A549 (cell line): ENCODE results near the gene HOXD10. TPM values are rescaled to one million over a fixed set of nuclear protein-coding genes. Genes with fewer than 3 reads are reported as not detected.

Experiments used
- ATAC-seq, 2 experiments: fragments of 200-7000 bp in 1 of 2; fragments of >200 bp in 1 of 2; cut with Nextera tagmentation in 1 of 2; cut with Tn5 transposase in 1 of 2; 3 replicates each; pipeline versions ENCODE4 v1.8.0 to v1.9.1; 2018 to 2020; ENCODE audit warnings: mild to moderate bottlenecking in 1 of 2, moderate library complexity in 1 of 2
- CTCF ChIA-PET: fragments of 300-600 bp; sonication (Branson Sonifier 250); formaldehyde crosslinking; extraction: SDS; loops from one replicate; lab custom pipeline; 2021; ENCODE audit warnings: antibody characterized with exemption, inconsistent platforms; lab: Yijun Ruan, JAX
- POLR2A ChIA-PET: fragments of 350-600 bp; formaldehyde crosslinking; extraction: SDS; loops from one replicate; lab custom pipeline; 2021; ENCODE audit warnings: antibody characterized with exemption, inconsistent platforms; lab: Yijun Ruan, JAX
- DNase-seq, 2 experiments: peaks; one replicate each; pipeline versions ENCODE4 v3.0.0 to v3.0.0-alpha.2; 2011 to 2016; ENCODE audit warnings: low read depth in 1 of 2, low spot score in 1 of 2
- FAIRE-seq: peaks from 2 replicates; lab custom pipeline; 2011; peaks lifted over from hg19 to GRCh38; lab: Jason Lieb, UNC
- H3K27ac ChIP-seq, 2 experiments: fragments of >200 bp; sonication (Bioruptor Twin); formaldehyde crosslinking; 3 replicates each; pipeline ENCODE4 v1.5.1; 2016 to 2017
- H3K4me1 ChIP-seq: fragments of >200 bp; sonication (Bioruptor Twin); formaldehyde crosslinking; 3 replicates; pipeline ENCODE4 v1.6.1; 2016
- H3K4me2 ChIP-seq: fragments of >200 bp; sonication (Bioruptor Twin); formaldehyde crosslinking; 3 replicates; pipeline ENCODE4 v1.6.1; 2016
- H3K4me3 ChIP-seq: fragments of >200 bp; sonication (Bioruptor Twin); formaldehyde crosslinking; 3 replicates; pipeline ENCODE4 v1.5.1; 2016
- H3K9me3 ChIP-seq: fragments of >200 bp; sonication (Bioruptor Twin); formaldehyde crosslinking; 3 replicates; pipeline ENCODE4 v1.6.1; 2016
- CBX2 ChIP-seq: fragments of 200-600 bp; sonication (generic); IDR thresholded peaks from 2 replicates; pipeline ENCODE4 v1.6.1; 2016; ENCODE audit warnings: low read depth, mild to moderate bottlenecking, borderline replicate concordance
- CEBPB ChIP-seq, 2 experiments: fragments of >200 bp in 1 of 2; sonication (Bioruptor Twin) in 1 of 2; formaldehyde crosslinking in 1 of 2; IDR thresholded peaks; 2 replicates each; pipeline ENCODE4 v1.6.1; 2012 to 2016
- CHD4 ChIP-seq: fragments of 200-600 bp; sonication (generic); IDR thresholded peaks from 2 replicates; pipeline ENCODE4 v1.6.1; 2016; ENCODE audit warnings: antibody characterized with exemption, mild to moderate bottlenecking, borderline replicate concordance
- EHF ChIP-seq: fragments of 250-450 bp; sonication (Bioruptor Pico); IDR thresholded peaks from 2 replicates; pipeline ENCODE4 v1.5.0; 2020; ENCODE audit warnings: mild to moderate bottlenecking
- EHMT2 ChIP-seq: fragments of 200-600 bp; sonication (generic); IDR thresholded peaks from 2 replicates; pipeline ENCODE4 v1.6.1; 2016; ENCODE audit warnings: antibody characterized with exemption, low read depth, mild to moderate bottlenecking, moderate library complexity
- EP300 ChIP-seq, 2 experiments: fragments of >200 bp; sonication (Bioruptor Twin); formaldehyde crosslinking; IDR thresholded peaks; 2 replicates in 1 of 2; 3 replicates in 1 of 2; pipeline ENCODE4 v1.6.1; 2016 to 2017
- HEYL ChIP-seq: fragments of 250-450 bp; sonication (Bioruptor Pico); IDR thresholded peaks from 2 replicates; pipeline ENCODE4 v1.8.0; 2021; ENCODE audit warnings: mild to moderate bottlenecking, moderate library complexity
- HOXA7 ChIP-seq: fragments of 250-450 bp; sonication (Bioruptor Pico); IDR thresholded peaks from 2 replicates; pipeline ENCODE4 v1.5.0; 2020; ENCODE audit warnings: mild to moderate bottlenecking, moderate library complexity
- HOXB13 ChIP-seq: fragments of 250-450 bp; sonication (Bioruptor Pico); IDR thresholded peaks from 2 replicates; pipeline ENCODE4 v1.5.0; 2020; ENCODE audit warnings: low read depth, mild to moderate bottlenecking, moderate library complexity
- HOXB5 ChIP-seq: fragments of 250-450 bp; sonication (Bioruptor Pico); IDR thresholded peaks from 2 replicates; pipeline ENCODE4 v1.5.0; 2020; ENCODE audit warnings: mild to moderate bottlenecking, moderate library complexity
- JUN ChIP-seq, 2 experiments: fragments of >200 bp; sonication (Bioruptor Twin); formaldehyde crosslinking; IDR thresholded peaks; 2 replicates in 1 of 2; 3 replicates in 1 of 2; pipeline ENCODE4 v1.6.1; 2016 to 2017
- JUNB ChIP-seq: fragments of >200 bp; sonication (Bioruptor Twin); formaldehyde crosslinking; IDR thresholded peaks from 2 replicates; pipeline ENCODE4 v1.6.1; 2016
- KDM1A ChIP-seq: fragments of 200-600 bp; sonication (generic); IDR thresholded peaks from 2 replicates; pipeline ENCODE4 v1.6.1; 2016; ENCODE audit warnings: low read depth, mild to moderate bottlenecking
- MAFK ChIP-seq: fragments of 450-650 bp; IDR thresholded peaks from 2 replicates; pipeline ENCODE4 v1.6.1; 2014; ENCODE audit not compliant: partially characterized antibody
- MAZ ChIP-seq: fragments of 150-350 bp; IDR thresholded peaks from 2 replicates; pipeline ENCODE4 v1.6.1; 2014; ENCODE audit warnings: antibody characterized with exemption, low read depth, low read length, borderline replicate concordance
- NFE2L2 ChIP-seq: fragments of 150-350 bp; conservative IDR thresholded peaks from 2 replicates; pipeline ENCODE4 v1.6.1; 2014; ENCODE audit warnings: low read length
- NR3C1 ChIP-seq: fragments of >200 bp; sonication (Bioruptor Twin); formaldehyde crosslinking; IDR thresholded peaks from 3 replicates; pipeline ENCODE4 v1.6.1; 2017
- PHF8 ChIP-seq: fragments of 200-600 bp; sonication (generic); IDR thresholded peaks from 2 replicates; pipeline ENCODE4 v1.6.1; 2016; ENCODE audit warnings: low read depth, mild to moderate bottlenecking, antibody characterized with exemption, moderate library complexity, borderline replicate concordance
- POLR2A ChIP-seq: IDR thresholded peaks from 2 replicates; pipeline ENCODE4 v1.6.1; 2012; ENCODE audit warnings: mild to moderate bottlenecking, low read length
- POLR2AphosphoS2 ChIP-seq: conservative IDR thresholded peaks from 2 replicates; pipeline ENCODE4 v1.6.1; 2012; ENCODE audit warnings: low read length, improper control_type of control experiment, inconsistent platforms
- RAD21 ChIP-seq, 2 experiments: fragments of >200 bp in 1 of 2; sonication (Bioruptor Twin) in 1 of 2; formaldehyde crosslinking in 1 of 2; IDR thresholded peaks in 1 of 2; conservative IDR thresholded peaks in 1 of 2; 2 replicates in 1 of 2; 3 replicates in 1 of 2; pipeline ENCODE4 v1.6.1; 2012 to 2018; ENCODE audit warnings: inconsistent platforms in 1 of 2
- RCOR1 ChIP-seq: fragments of 150-350 bp; IDR thresholded peaks from 2 replicates; pipeline ENCODE4 v1.6.1; 2014; ENCODE audit warnings: antibody characterized with exemption, low read length, low read depth
- RNF2 ChIP-seq: fragments of 200-600 bp; sonication (generic); IDR thresholded peaks from 2 replicates; pipeline ENCODE4 v1.6.1; 2016; ENCODE audit warnings: low read depth, mild to moderate bottlenecking, antibody characterized with exemption, moderate library complexity, borderline replicate concordance
- SMC3 ChIP-seq: fragments of >200 bp; sonication (Bioruptor Twin); formaldehyde crosslinking; IDR thresholded peaks from 3 replicates; pipeline ENCODE4 v1.6.1; 2018; ENCODE audit warnings: inconsistent platforms
- SREBF2 ChIP-seq: fragments of 450-650 bp; IDR thresholded peaks from 2 replicates; pipeline ENCODE4 v1.6.1; 2014; ENCODE audit warnings: mild to moderate bottlenecking, moderate library complexity
- TFCP2L1 ChIP-seq: fragments of 250-450 bp; sonication (Bioruptor Pico); IDR thresholded peaks from 2 replicates; pipeline ENCODE4 v1.5.0; 2021; ENCODE audit warnings: mild to moderate bottlenecking
- TP53 ChIP-seq: fragments of 250-450 bp; sonication (Bioruptor Pico); IDR thresholded peaks from 2 replicates; pipeline ENCODE4 v1.5.0; 2021; ENCODE audit warnings: mild to moderate bottlenecking, moderate library complexity
- ZC3H11A ChIP-seq: fragments of 450-650 bp; IDR thresholded peaks from 2 replicates; pipeline ENCODE4 v1.6.1; 2014; ENCODE audit warnings: antibody characterized with exemption, mild to moderate bottlenecking
- ZNF302 ChIP-seq: fragments of 250-450 bp; sonication (Bioruptor Pico); IDR thresholded peaks from 2 replicates; pipeline ENCODE4 v1.9.0; 2021; ENCODE audit warnings: inconsistent platforms, mild to moderate bottlenecking, moderate library complexity
- WGBS: methylation state at CpG from one replicate; pipeline ENCODE4 v1.1.6; 2017; ENCODE audit errors: missing lambda C conversion rate; 5-methylcytosine and 5-hydroxymethylcytosine counted together
- polyA plus RNA-seq, 4 experiments: library from polyadenylated mRNA; depleted of rRNA in 3 of 4; stranded (reverse); fragments of >200 nt; fragmentation: RNase III in 1 of 4; extraction: RNeasy Plus Mini Kit Qiagen cat#74134 plus additional on column Dnase treatment in 1 of 4; gene quantifications; 2 replicates in 3 of 4; 3 replicates in 1 of 4; pipeline ENCODE4 v1.2.3, GENCODE V29; 2011 to 2017
- TF ChIP-seq, protein P1 (sequence below): fragments of 150-350 bp; IDR thresholded peaks from 2 replicates; pipeline ENCODE4 v1.6.1; 2014; ENCODE audit warnings: low read depth, mild to moderate bottlenecking, low read length
- TF ChIP-seq, protein P2 (sequence below): fragments of 250-450 bp; sonication (Bioruptor Pico); IDR thresholded peaks from 2 replicates; pipeline ENCODE4 v1.5.0; 2020; ENCODE audit warnings: low read depth, mild to moderate bottlenecking, moderate library complexity
- TF ChIP-seq, protein P3 (sequence below): fragments of >200 bp; sonication (Bioruptor Twin); formaldehyde crosslinking; IDR thresholded peaks from 3 replicates; pipeline ENCODE4 v1.5.1; 2016
- TF ChIP-seq, protein P4 (sequence below): fragments of >200 bp; sonication (Bioruptor Twin); formaldehyde crosslinking; IDR thresholded peaks from 2 replicates; pipeline ENCODE4 v1.6.1; 2016
- TF ChIP-seq, protein P5 (sequence below): fragments of >200 bp; sonication (Bioruptor Twin); formaldehyde crosslinking; IDR thresholded peaks from 3 replicates; pipeline ENCODE4 v1.6.1; 2016
- TF ChIP-seq, protein P6 (sequence below): IDR thresholded peaks from 2 replicates; pipeline ENCODE4 v1.6.1; 2012
- TF ChIP-seq, protein P7 (sequence below): IDR thresholded peaks from 2 replicates; pipeline ENCODE4 v1.6.1; 2012

The HOXD10 gene
- polyA plus RNA-seq, 2 of the 4 experiments (the other 2 are of a cell fraction): 4.3 to 4.8 TPM

DNA sequence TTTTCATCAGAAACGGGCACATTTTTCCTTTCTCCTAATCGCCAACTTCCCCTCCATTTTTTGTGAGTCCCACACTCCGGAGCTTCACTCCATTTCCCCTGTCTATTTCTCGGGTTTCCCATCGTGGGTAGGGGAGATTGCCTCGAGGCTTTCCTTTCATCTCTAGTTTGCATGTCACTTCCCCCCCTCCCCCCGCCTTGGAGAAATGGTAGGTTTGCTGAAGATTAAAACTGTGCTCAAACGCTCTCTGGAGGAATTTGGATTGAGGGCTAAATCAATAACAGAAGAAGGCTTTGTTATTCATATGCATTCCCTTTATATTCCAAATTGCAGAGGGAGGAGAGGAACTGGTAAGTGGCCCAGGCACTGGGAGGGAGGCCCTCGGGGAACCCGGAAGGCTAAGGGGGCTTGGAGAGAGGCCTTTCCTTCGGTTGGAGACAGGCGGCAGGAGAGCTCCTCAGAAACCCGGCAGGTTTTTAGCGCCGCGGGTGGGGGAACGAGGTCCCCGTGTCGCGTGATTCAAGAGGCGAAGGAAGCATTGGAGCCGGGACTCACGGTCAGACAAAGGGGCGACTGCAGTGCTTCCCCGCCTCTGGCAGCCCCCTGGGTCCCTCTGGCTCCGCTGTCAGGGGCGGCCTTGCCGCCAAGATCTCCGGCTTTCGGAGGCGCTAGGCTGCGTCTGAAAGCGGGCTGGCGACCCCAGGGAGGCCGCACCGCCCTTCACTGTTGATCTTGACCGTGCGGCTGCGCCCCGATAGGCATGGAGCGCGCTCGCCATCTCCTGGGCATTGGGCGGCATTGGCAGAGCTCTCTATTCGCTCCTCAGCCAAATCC, 19.4 kb upstream of the HOXD10 start:
- peak overlapping the region; percentile 84 for H3K4me2 ChIP-seq
- peak overlapping the region; percentile 73 to 90 for H3K27ac ChIP-seq
- FAIRE-seq: no peak
- ChIA-PET POLR2A (interaction anchor here (0.5 to 1.1 kb wide), 2 partner anchors 12 to 35 kb away, joined by 3 to 4 read pairs; no protein-coding TSS in a partner anchor), CTCF (interaction anchor here (0.6 to 4.5 kb wide), 38 partner anchors 10 to 1442 kb away, joined by 3 to 57 read pairs (median 4); partner anchors contain the start of genes EVX2 and HOXD11)
- DNase-seq: peak; percentile 81 to 84
- H3K4me3 ChIP-seq: peak overlapping the region; percentile 55
- peaks cover 7% of the 10 kb centered on the region; the same call in 2 of the 3 replicates for H3K4me1 ChIP-seq
- 7% methylated on average over 34 of the region's 45 CpGs for WGBS
- H3K9me3 ChIP-seq: no peaks in the 10 kb centered on the region
- peak; percentile 91 to 97 for ATAC-seq
- TF ChIP-seq JUNB: no peak
- no peak for TF ChIP-seq SREBF2
- no peak for TF ChIP-seq TP53 (CRISPR knock-in tag)
- no peak for TF ChIP-seq ZNF302 (CRISPR knock-in tag)
- TF ChIP-seq CBX2: no peak
- no peak for TF ChIP-seq POLR2A
- TF ChIP-seq, protein P1, sequence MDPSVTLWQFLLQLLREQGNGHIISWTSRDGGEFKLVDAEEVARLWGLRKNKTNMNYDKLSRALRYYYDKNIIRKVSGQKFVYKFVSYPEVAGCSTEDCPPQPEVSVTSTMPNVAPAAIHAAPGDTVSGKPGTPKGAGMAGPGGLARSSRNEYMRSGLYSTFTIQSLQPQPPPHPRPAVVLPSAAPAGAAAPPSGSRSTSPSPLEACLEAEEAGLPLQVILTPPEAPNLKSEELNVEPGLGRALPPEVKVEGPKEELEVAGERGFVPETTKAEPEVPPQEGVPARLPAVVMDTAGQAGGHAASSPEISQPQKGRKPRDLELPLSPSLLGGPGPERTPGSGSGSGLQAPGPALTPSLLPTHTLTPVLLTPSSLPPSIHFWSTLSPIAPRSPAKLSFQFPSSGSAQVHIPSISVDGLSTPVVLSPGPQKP: no peak
- no peak for TF ChIP-seq MAFK
- TF ChIP-seq EHMT2: no peak
- peak; percentile 86 to 94 for TF ChIP-seq RAD21 (conservative IDR thresholded peaks at IDR 0.05 in 1 of 2, IDR thresholded peaks at IDR 0.05 in 1 of 2)
- no peak for TF ChIP-seq MAZ
- TF ChIP-seq ZC3H11A: no peak
- no peak for TF ChIP-seq CHD4
- no peak for TF ChIP-seq RCOR1
- peak in 1 of 2 experiments; percentile 30; a peak in 1 of 5 replicates for TF ChIP-seq JUN (IDR thresholded peaks at IDR 0.05)
- TF ChIP-seq EP300 (IDR thresholded peaks at IDR 0.05): no peak
- no peak for TF ChIP-seq HEYL (CRISPR knock-in tag)
- no peak for TF ChIP-seq HOXA7
- no peak for TF ChIP-seq CEBPB (IDR thresholded peaks at IDR 0.05)
- TF ChIP-seq PHF8: 0 out of 2 replicates have a peak, but pooled peaks have one; percentile 21
- TF ChIP-seq, protein P2, sequence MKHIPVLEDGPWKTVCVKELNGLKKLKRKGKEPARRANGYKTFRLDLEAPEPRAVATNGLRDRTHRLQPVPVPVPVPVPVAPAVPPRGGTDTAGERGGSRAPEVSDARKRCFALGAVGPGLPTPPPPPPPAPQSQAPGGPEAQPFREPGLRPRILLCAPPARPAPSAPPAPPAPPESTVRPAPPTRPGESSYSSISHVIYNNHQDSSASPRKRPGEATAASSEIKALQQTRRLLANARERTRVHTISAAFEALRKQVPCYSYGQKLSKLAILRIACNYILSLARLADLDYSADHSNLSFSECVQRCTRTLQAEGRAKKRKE (CRISPR knock-in tag): no peak
- TF ChIP-seq, protein P3, sequence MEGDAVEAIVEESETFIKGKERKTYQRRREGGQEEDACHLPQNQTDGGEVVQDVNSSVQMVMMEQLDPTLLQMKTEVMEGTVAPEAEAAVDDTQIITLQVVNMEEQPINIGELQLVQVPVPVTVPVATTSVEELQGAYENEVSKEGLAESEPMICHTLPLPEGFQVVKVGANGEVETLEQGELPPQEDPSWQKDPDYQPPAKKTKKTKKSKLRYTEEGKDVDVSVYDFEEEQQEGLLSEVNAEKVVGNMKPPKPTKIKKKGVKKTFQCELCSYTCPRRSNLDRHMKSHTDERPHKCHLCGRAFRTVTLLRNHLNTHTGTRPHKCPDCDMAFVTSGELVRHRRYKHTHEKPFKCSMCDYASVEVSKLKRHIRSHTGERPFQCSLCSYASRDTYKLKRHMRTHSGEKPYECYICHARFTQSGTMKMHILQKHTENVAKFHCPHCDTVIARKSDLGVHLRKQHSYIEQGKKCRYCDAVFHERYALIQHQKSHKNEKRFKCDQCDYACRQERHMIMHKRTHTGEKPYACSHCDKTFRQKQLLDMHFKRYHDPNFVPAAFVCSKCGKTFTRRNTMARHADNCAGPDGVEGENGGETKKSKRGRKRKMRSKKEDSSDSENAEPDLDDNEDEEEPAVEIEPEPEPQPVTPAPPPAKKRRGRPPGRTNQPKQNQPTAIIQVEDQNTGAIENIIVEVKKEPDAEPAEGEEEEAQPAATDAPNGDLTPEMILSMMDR: peak; percentile 88
- no peak for TF ChIP-seq POLR2AphosphoS2
- no peak for TF ChIP-seq NR3C1
- TF ChIP-seq NFE2L2: no peak
- TF ChIP-seq, protein P4, sequence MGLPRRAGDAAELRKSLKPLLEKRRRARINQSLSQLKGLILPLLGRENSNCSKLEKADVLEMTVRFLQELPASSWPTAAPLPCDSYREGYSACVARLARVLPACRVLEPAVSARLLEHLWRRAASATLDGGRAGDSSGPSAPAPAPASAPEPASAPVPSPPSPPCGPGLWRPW: no peak
- TF ChIP-seq HOXB13 (CRISPR knock-in tag): no peak
- peak; percentile 79 for TF ChIP-seq SMC3
- no peak for TF ChIP-seq TFCP2L1 (CRISPR knock-in tag)
- no peak for TF ChIP-seq RNF2
- TF ChIP-seq, protein P5, sequence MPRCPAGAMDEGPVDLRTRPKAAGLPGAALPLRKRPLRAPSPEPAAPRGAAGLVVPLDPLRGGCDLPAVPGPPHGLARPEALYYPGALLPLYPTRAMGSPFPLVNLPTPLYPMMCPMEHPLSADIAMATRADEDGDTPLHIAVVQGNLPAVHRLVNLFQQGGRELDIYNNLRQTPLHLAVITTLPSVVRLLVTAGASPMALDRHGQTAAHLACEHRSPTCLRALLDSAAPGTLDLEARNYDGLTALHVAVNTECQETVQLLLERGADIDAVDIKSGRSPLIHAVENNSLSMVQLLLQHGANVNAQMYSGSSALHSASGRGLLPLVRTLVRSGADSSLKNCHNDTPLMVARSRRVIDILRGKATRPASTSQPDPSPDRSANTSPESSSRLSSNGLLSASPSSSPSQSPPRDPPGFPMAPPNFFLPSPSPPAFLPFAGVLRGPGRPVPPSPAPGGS: no peak
- TF ChIP-seq, protein P6, sequence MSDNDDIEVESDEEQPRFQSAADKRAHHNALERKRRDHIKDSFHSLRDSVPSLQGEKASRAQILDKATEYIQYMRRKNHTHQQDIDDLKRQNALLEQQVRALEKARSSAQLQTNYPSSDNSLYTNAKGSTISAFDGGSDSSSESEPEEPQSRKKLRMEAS: peak; percentile 80
- TF ChIP-seq KDM1A: no peak
- TF ChIP-seq, protein P7, sequence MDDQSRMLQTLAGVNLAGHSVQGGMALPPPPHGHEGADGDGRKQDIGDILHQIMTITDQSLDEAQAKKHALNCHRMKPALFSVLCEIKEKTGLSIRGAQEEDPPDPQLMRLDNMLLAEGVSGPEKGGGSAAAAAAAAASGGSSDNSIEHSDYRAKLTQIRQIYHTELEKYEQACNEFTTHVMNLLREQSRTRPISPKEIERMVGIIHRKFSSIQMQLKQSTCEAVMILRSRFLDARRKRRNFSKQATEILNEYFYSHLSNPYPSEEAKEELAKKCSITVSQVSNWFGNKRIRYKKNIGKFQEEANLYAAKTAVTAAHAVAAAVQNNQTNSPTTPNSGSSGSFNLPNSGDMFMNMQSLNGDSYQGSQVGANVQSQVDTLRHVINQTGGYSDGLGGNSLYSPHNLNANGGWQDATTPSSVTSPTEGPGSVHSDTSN: no peak
- no peak for TF ChIP-seq HOXB5 (CRISPR knock-in tag)
- no peak for TF ChIP-seq EHF
